Prostate gland (tissue), 2 donors: ENCODE measurements around the gene TMC5.
"Not testable (repeated sequence)": the region's sequence is repeated elsewhere in the genome, so short reads cannot be mapped to it uniquely, and the experiment has no call there.

Experiments
- CTCF ChIP-seq, 4 experiments: fragments of 200-600 bp in 2 of 4; fragments of 450-650 bp in 2 of 4; sonication (generic) in 2 of 4; IDR thresholded peaks; 1 replicate in 3 of 4; 2 replicates in 1 of 4; pipeline ENCODE4 v1.5.1; 2016 to 2019; ENCODE audit warnings: antibody characterized with exemption in 4 of 4, mild to moderate bottlenecking in 2 of 4, moderate library complexity in 2 of 4
- POLR2A ChIP-seq: fragments of 450-650 bp; IDR thresholded peaks from one replicate; pipeline ENCODE4 v1.6.1; 2016; ENCODE audit warnings: antibody characterized with exemption, mild to moderate bottlenecking

GRCh38 chr16:19372541-19372940 lies 45.1 kb upstream of the TMC5 start:
- TF ChIP-seq POLR2A; CTCF (IDR thresholded peaks at IDR 0.05): not testable (repeated sequence)
